Keratinocyte (primary cell): ENCODE results near the gene ATG14. TPM values are rescaled to one million over a fixed set of nuclear protein-coding genes. Genes with fewer than 3 reads are reported as not detected.

Experiments used
- DNase-seq: peaks from one replicate; pipeline ENCODE4 v3.0.0-alpha.2; 2011; ENCODE audit warnings: low read depth, missing footprints, low spot score
- FAIRE-seq: peaks from 2 replicates; lab custom pipeline; 2011; peaks lifted over from hg19 to GRCh38; lab: Jason Lieb, UNC
- H2AFZ ChIP-seq: 2 replicates; pipeline ENCODE4 v1.6.0; 2012; ENCODE audit warnings: low read length, control low read depth, inconsistent platforms; ENCODE audit not compliant: control insufficient read depth
- H3K27ac ChIP-seq: 2 replicates; pipeline ENCODE4 v1.5.1; 2011; ENCODE audit warnings: low read length; ENCODE audit not compliant: control insufficient read depth, insufficient read depth
- H3K27me3 ChIP-seq: 3 replicates; pipeline ENCODE4 v1.6.0; 2011; ENCODE audit warnings: low read length; ENCODE audit not compliant: control insufficient read depth, insufficient read depth; ENCODE audit errors: extremely low read depth
- H3K36me3 ChIP-seq, 2 experiments: 2 replicates in 1 of 2; 3 replicates in 1 of 2; pipeline ENCODE4 v1.5.1; 2011; ENCODE audit warnings: low read length in 2 of 2, mild to moderate bottlenecking in 1 of 2; ENCODE audit not compliant: control insufficient read depth in 2 of 2, insufficient read depth in 2 of 2; ENCODE audit errors: extremely low read depth in 1 of 2
- H3K4me1 ChIP-seq: 3 replicates; pipeline ENCODE4 v1.5.1; 2011; ENCODE audit warnings: low read length; ENCODE audit not compliant: control insufficient read depth, insufficient read depth; ENCODE audit errors: extremely low read depth
- H3K4me2 ChIP-seq: 3 replicates; pipeline ENCODE4 v1.6.0; 2011; ENCODE audit warnings: low read depth, low read length; ENCODE audit not compliant: control insufficient read depth, insufficient read depth; ENCODE audit errors: extremely low read depth
- H3K4me3 ChIP-seq, 3 experiments: fragments of 200-600 bp in 1 of 3; sonication (generic) in 1 of 3; 2 replicates in 2 of 3; 3 replicates in 1 of 3; pipeline ENCODE4 v1.5.1; 2011 to 2016; ENCODE audit warnings: low read length in 3 of 3, mild to moderate bottlenecking in 3 of 3, control low read depth in 2 of 3, inconsistent platforms in 1 of 3, low read depth in 1 of 3, mixed read lengths in 1 of 3, mixed run types in 1 of 3, moderate library complexity in 1 of 3; ENCODE audit not compliant: control insufficient read depth in 2 of 3, insufficient read depth in 2 of 3; ENCODE audit errors: extremely low read depth in 1 of 3
- H3K79me2 ChIP-seq: 2 replicates; pipeline ENCODE4 v1.6.0; 2012; ENCODE audit warnings: low read length; ENCODE audit not compliant: control insufficient read depth, insufficient read depth
- H3K9ac ChIP-seq: 3 replicates; pipeline ENCODE4 v1.6.0; 2011; ENCODE audit warnings: low read length; ENCODE audit not compliant: control insufficient read depth, insufficient read depth; ENCODE audit errors: extremely low read depth
- H3K9me1 ChIP-seq: 3 replicates; pipeline ENCODE4 v1.6.0; 2011; ENCODE audit warnings: low read length; ENCODE audit not compliant: control insufficient read depth, insufficient read depth; ENCODE audit errors: extremely low read depth
- H3K9me3 ChIP-seq: 2 replicates; pipeline ENCODE4 v1.5.1; 2012; ENCODE audit warnings: low read depth, low read length; ENCODE audit not compliant: control insufficient read depth
- H4K20me1 ChIP-seq: 3 replicates; pipeline ENCODE4 v1.6.0; 2011; ENCODE audit warnings: low read length; ENCODE audit not compliant: control insufficient read depth, insufficient read depth; ENCODE audit errors: extremely low read depth
- EZH2 ChIP-seq: IDR thresholded peaks from one replicate; pipeline ENCODE4 v1.6.1; 2012; ENCODE audit warnings: inconsistent platforms, mild to moderate bottlenecking, low read length, moderate library complexity
- dilution Hi-C: fragments of 300-500 bp; cut with MboI; formaldehyde crosslinking; loops from one replicate; pipeline ENCODE4 v1.7.0; 2020; ENCODE audit warnings: low sequenced_read_pairs; ENCODE audit not compliant: extremely low pct_ligation_motif_present
- polyA plus RNA-seq, 5 experiments: library from polyadenylated mRNA; depleted of rRNA in 3 of 5; stranded (reverse) in 3 of 5; stranded (forward) in 1 of 5; unstranded in 1 of 5; fragments of >200 nt; gene quantifications; 1 replicate in 1 of 5; 2 replicates in 3 of 5; 3 replicates in 1 of 5; pipeline versions ENCODE4 v1.2.1 to v1.2.3, GENCODE V29; 2011 to 2012; ENCODE audit warnings: missing spikeins in 2 of 5, low read depth in 1 of 5, low replicate concordance in 1 of 5
- TF ChIP-seq, protein P1 (sequence below), 3 experiments: IDR thresholded peaks in 1 of 3; conservative IDR thresholded peaks in 1 of 3; optimal IDR thresholded peaks in 1 of 3; 2 replicates in 2 of 3; 3 replicates in 1 of 3; pipeline versions ENCODE3 to v1.5.1; 2011; ENCODE audit warnings: low read length in 3 of 3, mild to moderate bottlenecking in 3 of 3, moderate library complexity in 2 of 3, control low read depth in 1 of 3, inconsistent platforms in 1 of 3; ENCODE audit not compliant: insufficient read depth in 2 of 3; ENCODE audit errors: extremely low read depth in 1 of 3

ATG14 gene
- polyA plus RNA-seq, 1 donor (not counting 4 experiments of a cell fraction or from before 2014, with no cell fraction given), result 7.0 TPM

- Histone ChIP-seq H2AFZ (no peak overlapping the region), H3K27me3 (peaks cover 5% of the 10 kb centered on the region), H3K4me1 (no peaks in the 10 kb centered on the region), H3K4me3 (no peak overlapping the region), H3K9ac (no peak overlapping the region), H3K9me1 (no peaks in the 10 kb centered on the region), H3K36me3 (no peaks in the 10 kb centered on the region), H3K4me2 (no peak overlapping the region), H4K20me1 (no peaks in the 10 kb centered on the region), H3K27ac (no peak overlapping the region), H3K79me2 (no peaks in the 10 kb centered on the region), H3K9me3 (no peaks in the 10 kb centered on the region)
- FAIRE-seq (peak; percentile 79), DNase-seq (no peak)
- dilution Hi-C loops, result no loop called here
- TF ChIP-seq, protein P1, sequence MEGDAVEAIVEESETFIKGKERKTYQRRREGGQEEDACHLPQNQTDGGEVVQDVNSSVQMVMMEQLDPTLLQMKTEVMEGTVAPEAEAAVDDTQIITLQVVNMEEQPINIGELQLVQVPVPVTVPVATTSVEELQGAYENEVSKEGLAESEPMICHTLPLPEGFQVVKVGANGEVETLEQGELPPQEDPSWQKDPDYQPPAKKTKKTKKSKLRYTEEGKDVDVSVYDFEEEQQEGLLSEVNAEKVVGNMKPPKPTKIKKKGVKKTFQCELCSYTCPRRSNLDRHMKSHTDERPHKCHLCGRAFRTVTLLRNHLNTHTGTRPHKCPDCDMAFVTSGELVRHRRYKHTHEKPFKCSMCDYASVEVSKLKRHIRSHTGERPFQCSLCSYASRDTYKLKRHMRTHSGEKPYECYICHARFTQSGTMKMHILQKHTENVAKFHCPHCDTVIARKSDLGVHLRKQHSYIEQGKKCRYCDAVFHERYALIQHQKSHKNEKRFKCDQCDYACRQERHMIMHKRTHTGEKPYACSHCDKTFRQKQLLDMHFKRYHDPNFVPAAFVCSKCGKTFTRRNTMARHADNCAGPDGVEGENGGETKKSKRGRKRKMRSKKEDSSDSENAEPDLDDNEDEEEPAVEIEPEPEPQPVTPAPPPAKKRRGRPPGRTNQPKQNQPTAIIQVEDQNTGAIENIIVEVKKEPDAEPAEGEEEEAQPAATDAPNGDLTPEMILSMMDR (optimal IDR thresholded peaks at IDR 0.05 in 1 of 3, IDR thresholded peaks at IDR 0.05 in 1 of 3, conservative IDR thresholded peaks at IDR 0.05 in 1 of 3; ENCODE audit: extremely low read depth in 1 of 3, insufficient read depth in 2 of 3, low read length in 3 of 3), result peak; percentile 54 to 70 (median 61)
- TF ChIP-seq EZH2, result no peak
Measured at GRCh38 chr14:55438066-55438683, 26.5 kb upstream of the ATG14 start.

GRCh38 chr14:55436931-55437330 lies 25.3 kb upstream of the ATG14 start:
- Histone ChIP-seq H4K20me1 (no peaks in the 10 kb centered on the region), H3K36me3 (no peaks in the 10 kb centered on the region), H3K27me3 (peaks cover 5% of the 10 kb centered on the region), H3K9me1 (no peaks in the 10 kb centered on the region), H3K9ac (no peak overlapping the region), H3K9me3 (no peaks in the 10 kb centered on the region), H3K27ac (no peak overlapping the region), H2AFZ (no peak overlapping the region), H3K4me1 (no peaks in the 10 kb centered on the region), H3K4me2 (no peak overlapping the region), H3K79me2 (no peaks in the 10 kb centered on the region), H3K4me3 (no peak overlapping the region)
- no peak for TF ChIP-seq EZH2
- TF ChIP-seq, protein P1 (optimal IDR thresholded peaks at IDR 0.05 in 1 of 3, IDR thresholded peaks at IDR 0.05 in 1 of 3, conservative IDR thresholded peaks at IDR 0.05 in 1 of 3; ENCODE audit: extremely low read depth in 1 of 3, insufficient read depth in 2 of 3, low read length in 3 of 3), result no peak
- no peak for FAIRE-seq
- dilution Hi-C loops, result no loop called here
- DNase-seq, result no peak
